AG04450 (cell line): ENCODE data around the gene TIMM17B. TPM values are rescaled to one million over a fixed set of nuclear protein-coding genes. Genes with fewer than 3 reads are reported as not detected.

ENCODE experiments used
- CTCF ChIA-PET: fragments of 300-600, 350-600 bp; formaldehyde crosslinking; extraction: SDS; loops from one replicate; lab custom pipeline; 2022; ENCODE audit warnings: antibody characterized with exemption, inconsistent platforms; lab: Charles Lee
- POLR2A ChIA-PET: fragments of 350-600 bp; formaldehyde crosslinking; extraction: SDS; loops from one replicate; lab custom pipeline; 2021; ENCODE audit warnings: antibody characterized with exemption, inconsistent platforms; lab: Yijun Ruan, JAX
- DNase-seq: peaks from one replicate; pipeline ENCODE4 v3.0.0-alpha.2; 2011; ENCODE audit warnings: low read depth, low spot score
- H3K27ac ChIP-seq: one replicate; pipeline ENCODE4 v1.5.1; 2012; ENCODE audit warnings: low read depth, low read length, control low read depth
- H3K27me3 ChIP-seq: one replicate; pipeline ENCODE4 v1.6.0; 2012; ENCODE audit warnings: low read length; ENCODE audit not compliant: control insufficient read depth, insufficient read depth
- H3K4me3 ChIP-seq: 2 replicates; pipeline ENCODE4 v1.5.1; 2011; ENCODE audit warnings: mild to moderate bottlenecking, low read depth, low read length, control low read depth
- H3K9me3 ChIP-seq: 2 replicates; pipeline ENCODE4 v1.5.1; 2012; ENCODE audit warnings: low read length; ENCODE audit not compliant: control insufficient read depth, insufficient read depth
- polyA plus RNA-seq: library from polyadenylated mRNA; depleted of rRNA; stranded (reverse); fragments of >200 nt; gene quantifications from 2 replicates; pipeline ENCODE4 v1.2.3, GENCODE V29; 2011
- TF ChIP-seq, protein P1 (sequence below): IDR thresholded peaks from 2 replicates; pipeline ENCODE4 v1.5.1; 2011; ENCODE audit warnings: low read depth, low read length, control low read depth, inconsistent platforms

The TIMM17B gene
- polyA plus RNA-seq, 1 experiment, result 31.2 TPM

DNA sequence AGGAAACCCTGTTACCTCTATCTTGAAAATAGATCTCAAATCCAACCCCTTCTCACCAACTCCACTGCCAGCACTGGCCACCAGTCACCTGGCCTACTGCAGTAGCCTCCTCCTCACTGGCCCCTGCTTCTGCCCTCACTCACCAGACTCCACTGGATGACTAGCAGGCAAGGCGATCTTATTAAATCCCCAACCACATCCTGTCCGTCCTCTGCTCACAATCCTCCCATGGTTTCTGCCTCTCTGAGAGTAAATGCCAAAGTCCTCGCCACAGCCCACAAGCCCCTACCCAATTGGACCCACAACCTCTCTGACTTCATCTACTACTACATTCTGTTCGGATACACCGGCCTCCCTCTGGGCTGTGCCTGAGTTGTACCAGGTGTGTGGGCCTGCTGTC lies 26.7 kb upstream of the TIMM17B start:
- TF ChIP-seq, protein P1, sequence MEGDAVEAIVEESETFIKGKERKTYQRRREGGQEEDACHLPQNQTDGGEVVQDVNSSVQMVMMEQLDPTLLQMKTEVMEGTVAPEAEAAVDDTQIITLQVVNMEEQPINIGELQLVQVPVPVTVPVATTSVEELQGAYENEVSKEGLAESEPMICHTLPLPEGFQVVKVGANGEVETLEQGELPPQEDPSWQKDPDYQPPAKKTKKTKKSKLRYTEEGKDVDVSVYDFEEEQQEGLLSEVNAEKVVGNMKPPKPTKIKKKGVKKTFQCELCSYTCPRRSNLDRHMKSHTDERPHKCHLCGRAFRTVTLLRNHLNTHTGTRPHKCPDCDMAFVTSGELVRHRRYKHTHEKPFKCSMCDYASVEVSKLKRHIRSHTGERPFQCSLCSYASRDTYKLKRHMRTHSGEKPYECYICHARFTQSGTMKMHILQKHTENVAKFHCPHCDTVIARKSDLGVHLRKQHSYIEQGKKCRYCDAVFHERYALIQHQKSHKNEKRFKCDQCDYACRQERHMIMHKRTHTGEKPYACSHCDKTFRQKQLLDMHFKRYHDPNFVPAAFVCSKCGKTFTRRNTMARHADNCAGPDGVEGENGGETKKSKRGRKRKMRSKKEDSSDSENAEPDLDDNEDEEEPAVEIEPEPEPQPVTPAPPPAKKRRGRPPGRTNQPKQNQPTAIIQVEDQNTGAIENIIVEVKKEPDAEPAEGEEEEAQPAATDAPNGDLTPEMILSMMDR, result no peak
- POLR2A ChIA-PET, result no interaction called here
- CTCF ChIA-PET, result no interaction called here
- Histone ChIP-seq H3K9me3 (no peaks in the 10 kb centered on the region), H3K4me3 (no peak overlapping the region), H3K27me3 (no peaks in the 10 kb centered on the region), H3K27ac (no peak overlapping the region)
- no peak for DNase-seq

DNA sequence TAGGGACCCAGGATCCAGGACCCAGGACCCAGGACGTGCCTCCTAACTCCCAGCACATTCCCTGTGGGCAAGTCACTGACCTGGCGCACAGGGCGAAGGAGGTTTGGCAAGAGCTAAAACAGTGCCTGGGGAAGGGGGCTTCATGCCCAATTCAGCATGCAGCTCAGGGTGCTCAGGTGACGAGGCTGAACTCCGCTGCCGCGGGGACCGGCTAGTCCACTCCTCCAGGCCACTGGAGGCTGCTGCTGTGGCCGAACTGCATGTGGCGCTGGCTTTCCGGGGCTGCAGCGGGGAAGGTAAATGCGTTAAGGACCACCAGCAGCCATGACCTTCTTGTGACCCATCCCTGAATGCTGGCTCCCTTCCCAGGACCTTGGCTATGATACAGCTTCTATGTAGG lies 26.2 kb upstream of the TIMM17B start:
- ChIA-PET POLR2A (no interaction called here), CTCF (no interaction called here)
- H3K27me3 ChIP-seq, result no peaks in the 10 kb centered on the region
- no peak for DNase-seq
- no peak overlapping the region for H3K4me3 ChIP-seq
- H3K9me3 ChIP-seq, result no peaks in the 10 kb centered on the region
- no peak overlapping the region for H3K27ac ChIP-seq
- TF ChIP-seq, protein P1, result no peak

DNA sequence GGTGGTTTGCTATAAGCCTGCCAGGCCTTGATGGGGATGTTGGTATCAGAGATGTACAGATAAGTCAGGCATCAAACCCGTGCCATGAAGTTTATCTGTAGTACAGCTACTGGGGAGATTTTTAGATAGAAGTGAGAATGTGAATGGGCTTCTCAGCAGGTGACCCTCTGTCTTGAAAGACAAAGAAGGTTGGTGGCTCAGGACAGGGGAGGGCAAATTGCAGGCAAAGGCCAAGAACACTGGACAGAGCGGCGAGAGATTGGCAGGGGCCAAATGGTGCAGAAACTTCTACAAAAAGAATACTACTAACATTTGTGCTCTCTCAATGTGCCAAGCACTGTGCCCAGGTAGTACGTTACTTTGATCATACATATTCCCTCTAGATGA lies 23.1 kb upstream of the TIMM17B start:
- CTCF ChIA-PET, result no interaction called here
- no peak overlapping the region for H3K27ac ChIP-seq
- POLR2A ChIA-PET, result no interaction called here
- no peak for DNase-seq
- H3K27me3 ChIP-seq, result no peaks in the 10 kb centered on the region
- TF ChIP-seq, protein P1, result no peak
- no peak overlapping the region for H3K4me3 ChIP-seq
- H3K9me3 ChIP-seq, result no peaks in the 10 kb centered on the region

DNA sequence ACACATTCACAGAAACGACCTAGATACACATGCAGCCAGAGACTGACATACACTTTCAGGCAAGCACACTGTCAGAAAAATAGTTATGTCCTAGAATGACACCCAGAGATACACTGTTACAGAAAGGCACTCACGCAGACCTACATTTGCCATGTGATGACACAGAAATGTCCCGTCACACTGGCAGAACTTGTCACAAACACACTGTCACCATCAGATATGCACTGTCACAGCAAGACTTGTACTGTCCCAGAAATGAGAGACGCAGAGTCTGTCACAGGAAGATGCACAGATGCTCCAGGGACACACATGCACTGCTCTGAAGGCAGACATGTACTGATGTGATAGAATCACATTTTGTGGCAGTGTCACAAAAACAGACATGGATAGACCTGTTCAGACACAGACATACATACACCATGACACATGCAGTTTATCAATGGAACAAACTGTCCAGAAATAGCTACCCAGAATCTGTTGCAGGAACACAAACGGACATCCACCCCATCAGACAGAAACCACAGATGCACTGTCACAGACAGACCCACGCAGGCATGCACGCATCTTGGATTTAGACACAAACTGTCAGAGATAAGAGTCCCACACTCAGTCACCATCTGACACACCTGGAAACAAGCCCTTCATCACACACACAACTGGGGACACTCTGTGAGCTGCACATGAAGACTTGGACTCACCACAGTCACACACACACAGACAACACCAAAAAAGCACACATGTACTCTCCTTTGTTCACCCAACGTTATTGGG lies 22.6 kb upstream of the TIMM17B start:
- no peak for DNase-seq
- CTCF ChIA-PET, result no interaction called here
- TF ChIP-seq, protein P1, result no peak
- Histone ChIP-seq H3K27me3 (no peaks in the 10 kb centered on the region), H3K4me3 (no peak overlapping the region), H3K27ac (no peak overlapping the region), H3K9me3 (no peaks in the 10 kb centered on the region)
- POLR2A ChIA-PET, result interaction anchor here (0.5 kb wide), 1 partner anchor 137 kb away, joined by 7 read pairs; no protein-coding TSS in a partner anchor

DNA sequence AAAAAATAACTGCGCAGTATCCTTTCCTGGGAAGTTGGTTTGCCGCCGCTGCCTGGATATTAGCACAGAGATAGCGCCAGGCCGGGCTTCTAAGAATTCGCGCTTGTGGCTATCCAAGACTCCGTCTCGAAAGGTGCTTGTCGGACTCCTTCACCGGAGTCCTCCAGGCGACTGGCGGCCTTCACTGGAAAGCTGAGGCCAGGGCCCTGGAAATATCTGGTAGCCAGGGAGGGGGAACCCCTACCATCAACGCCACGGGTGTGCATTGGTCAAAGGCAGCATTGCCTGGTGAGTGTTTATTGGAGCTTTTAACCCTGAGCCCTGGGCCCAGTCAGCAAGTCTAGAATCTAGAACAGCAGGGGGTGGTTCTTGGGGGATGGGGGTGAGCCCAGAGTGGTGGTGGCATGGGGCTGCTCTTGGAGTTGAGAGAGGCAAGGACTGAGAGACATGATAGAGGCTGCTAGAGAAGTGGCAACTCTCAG lies 21.8 kb upstream of the TIMM17B start:
- POLR2A ChIA-PET, result interaction anchor here (0.5 to 0.6 kb wide), 2 partner anchors 83 to 137 kb away, joined by 3 to 7 read pairs; partner anchors contain the start of gene GRIPAP1
- DNase-seq, result no peak
- Histone ChIP-seq H3K4me3 (peak overlapping the region; percentile 60), H3K27ac (peak overlapping the region; percentile 31), H3K27me3 (no peaks in the 10 kb centered on the region), H3K9me3 (no peaks in the 10 kb centered on the region)
- CTCF ChIA-PET, result no interaction called here
- TF ChIP-seq, protein P1, result no peak
